Measurements from ENCODE around the gene MAP3K20.
"Not testable (repeated sequence)": the region's sequence is repeated elsewhere in the genome, so short reads cannot be mapped to it uniquely, and the experiment has no call there.

Gene MAP3K20

GRCh38 chr2:173117678-173118077 lies 42.0 kb downstream of the MAP3K20 start:
- H3K4me3 Mint-ChIP-seq, result no peak overlapping the region
- peaks cover 25% of the 10 kb centered on the region for H3K27me3 Mint-ChIP-seq
- H3K36me3 Mint-ChIP-seq (ENCODE audit: low read depth), result no peaks in the 10 kb centered on the region
- H3K4me1 Mint-ChIP-seq (ENCODE audit: low read depth), result peaks cover 14% of the 10 kb centered on the region
- no peak overlapping the region for H3K27ac Mint-ChIP-seq
- peaks cover 14% of the 10 kb centered on the region for H3K9me3 Mint-ChIP-seq

- Mint-ChIP-seq H3K27ac (no peak overlapping the region), H3K27me3 (peaks cover 18% of the 10 kb centered on the region), H3K4me1 (ENCODE audit: low read depth) (peaks cover 14% of the 10 kb centered on the region), H3K36me3 (ENCODE audit: low read depth) (no peaks in the 10 kb centered on the region), H3K4me3 (no peak overlapping the region), H3K9me3 (peaks cover 9% of the 10 kb centered on the region)
Observed at GRCh38 chr2:173118395-173118794, 42.7 kb downstream of the MAP3K20 start.

- Mint-ChIP-seq H3K36me3 (ENCODE audit: low read depth) (no peaks in the 10 kb centered on the region), H3K4me1 (ENCODE audit: low read depth) (peaks cover 14% of the 10 kb centered on the region), H3K27ac (no peak overlapping the region)
Observed at GRCh38 chr2:173119069-173119807, 43.6 kb downstream of the MAP3K20 start.

GRCh38 chr2:173119944-173120343 lies 44.3 kb downstream of the MAP3K20 start:
- Mint-ChIP-seq H3K4me1 (ENCODE audit: low read depth) (peaks cover 14% of the 10 kb centered on the region), H3K9me3 (no peaks in the 10 kb centered on the region), H3K27me3 (peaks cover 10% of the 10 kb centered on the region), H3K36me3 (ENCODE audit: low read depth) (no peaks in the 10 kb centered on the region), H3K4me3 (no peak overlapping the region), H3K27ac (no peak overlapping the region)

More at GRCh38 chr2:173119069-173119807, 43.6 kb downstream of the MAP3K20 start:
- no peak overlapping the region for H3K4me3 Mint-ChIP-seq
- peaks cover 17% of the 10 kb centered on the region for H3K27me3 Mint-ChIP-seq
- peaks cover 6% of the 10 kb centered on the region for H3K9me3 Mint-ChIP-seq

- Mint-ChIP-seq H3K4me1 (ENCODE audit: low read depth) (peaks cover 17% of the 10 kb centered on the region), H3K27me3 (peaks cover 6% of the 10 kb centered on the region), H3K9me3 (no peaks in the 10 kb centered on the region), H3K4me3 (no peak overlapping the region), H3K27ac (no peak overlapping the region), H3K36me3 (ENCODE audit: low read depth) (no peaks in the 10 kb centered on the region)
Observed at GRCh38 chr2:173122936-173123335, 47.3 kb downstream of the MAP3K20 start.

GRCh38 chr2:173124441-173124840 lies 48.8 kb downstream of the MAP3K20 start:
- H3K27me3 Mint-ChIP-seq, result peaks cover 10% of the 10 kb centered on the region
- no peaks in the 10 kb centered on the region for H3K9me3 Mint-ChIP-seq
- H3K36me3 Mint-ChIP-seq (ENCODE audit: low read depth), result no peaks in the 10 kb centered on the region
- H3K4me1 Mint-ChIP-seq (ENCODE audit: low read depth), result peaks cover 13% of the 10 kb centered on the region
- H3K4me3 Mint-ChIP-seq, result no peak overlapping the region
- H3K27ac Mint-ChIP-seq, result no peak overlapping the region

- H3K27ac Mint-ChIP-seq, result no peak overlapping the region
- peaks cover 20% of the 10 kb centered on the region for H3K27me3 Mint-ChIP-seq
- no peaks in the 10 kb centered on the region for H3K9me3 Mint-ChIP-seq
- H3K36me3 Mint-ChIP-seq (ENCODE audit: low read depth), result no peaks in the 10 kb centered on the region
- no peak overlapping the region for H3K4me3 Mint-ChIP-seq
- peaks cover 8% of the 10 kb centered on the region for H3K4me1 Mint-ChIP-seq (ENCODE audit: low read depth)
Observed at GRCh38 chr2:173126819-173127218, 51.2 kb downstream of the MAP3K20 start.

GRCh38 chr2:173128132-173128531 lies 52.5 kb downstream of the MAP3K20 start:
- not testable (repeated sequence) for H3K9me3 Mint-ChIP-seq; H3K27ac Mint-ChIP-seq; H3K4me3 Mint-ChIP-seq; H3K36me3 Mint-ChIP-seq (ENCODE audit: low read depth)
- Mint-ChIP-seq H3K4me1 (ENCODE audit: low read depth) (peaks cover 21% of the 10 kb centered on the region), H3K27me3 (peaks cover 29% of the 10 kb centered on the region)

- Mint-ChIP-seq H3K27ac (no peak overlapping the region), H3K4me1 (ENCODE audit: low read depth) (peaks cover 41% of the 10 kb centered on the region), H3K9me3 (no peaks in the 10 kb centered on the region), H3K36me3 (ENCODE audit: low read depth) (no peaks in the 10 kb centered on the region), H3K4me3 (no peak overlapping the region), H3K27me3 (peaks cover 44% of the 10 kb centered on the region)
Observed at GRCh38 chr2:173130496-173131465, 55.1 kb downstream of the MAP3K20 start.

GRCh38 chr2:173132531-173132930 lies 56.9 kb downstream of the MAP3K20 start:
- Mint-ChIP-seq H3K36me3 (ENCODE audit: low read depth) (no peaks in the 10 kb centered on the region), H3K27me3 (peaks cover 53% of the 10 kb centered on the region), H3K4me1 (ENCODE audit: low read depth) (peaks cover 55% of the 10 kb centered on the region), H3K27ac (peak overlapping the region; percentile 80), H3K4me3 (no peak overlapping the region), H3K9me3 (no peaks in the 10 kb centered on the region)

- peaks cover 58% of the 10 kb centered on the region for H3K4me1 Mint-ChIP-seq (ENCODE audit: low read depth)
- H3K9me3 Mint-ChIP-seq, result no peaks in the 10 kb centered on the region
- peak overlapping the region; percentile 38 for H3K4me3 Mint-ChIP-seq
- no peaks in the 10 kb centered on the region for H3K36me3 Mint-ChIP-seq (ENCODE audit: low read depth)
- peaks cover 45% of the 10 kb centered on the region for H3K27me3 Mint-ChIP-seq
- peak overlapping the region; percentile 80 for H3K27ac Mint-ChIP-seq
Observed at GRCh38 chr2:173134703-173135102, 59.1 kb downstream of the MAP3K20 start.

GRCh38 chr2:173136067-173136466 lies 60.4 kb downstream of the MAP3K20 start:
- H3K9me3 Mint-ChIP-seq, result peaks cover under 1% of the 10 kb centered on the region
- H3K27ac Mint-ChIP-seq, result no peak overlapping the region

GRCh38 chr2:173136599-173136998 lies 61.0 kb downstream of the MAP3K20 start:
- Mint-ChIP-seq H3K4me1 (ENCODE audit: low read depth) (peaks cover 59% of the 10 kb centered on the region), H3K9me3 (peaks cover 6% of the 10 kb centered on the region), H3K27me3 (peaks cover 45% of the 10 kb centered on the region), H3K27ac (no peak overlapping the region), H3K4me3 (no peak overlapping the region), H3K36me3 (ENCODE audit: low read depth) (peaks cover 7% of the 10 kb centered on the region)

More at GRCh38 chr2:173136067-173136466, 60.4 kb downstream of the MAP3K20 start:
- Mint-ChIP-seq H3K4me1 (ENCODE audit: low read depth) (peaks cover 58% of the 10 kb centered on the region), H3K36me3 (ENCODE audit: low read depth) (peaks cover 1% of the 10 kb centered on the region), H3K4me3 (no peak overlapping the region), H3K27me3 (peaks cover 40% of the 10 kb centered on the region)

GRCh38 chr2:173137610-173138009 lies 62.0 kb downstream of the MAP3K20 start:
- Mint-ChIP-seq H3K27ac (no peak overlapping the region), H3K4me3 (no peak overlapping the region), H3K27me3 (peaks cover 40% of the 10 kb centered on the region)

GRCh38 chr2:173138962-173139361 lies 63.3 kb downstream of the MAP3K20 start:
- peaks cover 8% of the 10 kb centered on the region for H3K9me3 Mint-ChIP-seq
- peaks cover 10% of the 10 kb centered on the region for H3K36me3 Mint-ChIP-seq (ENCODE audit: low read depth)
- peaks cover 38% of the 10 kb centered on the region for H3K4me1 Mint-ChIP-seq (ENCODE audit: low read depth)

More at GRCh38 chr2:173137610-173138009, 62.0 kb downstream of the MAP3K20 start:
- H3K9me3 Mint-ChIP-seq, result peaks cover 8% of the 10 kb centered on the region
- peaks cover 49% of the 10 kb centered on the region for H3K4me1 Mint-ChIP-seq (ENCODE audit: low read depth)
- peaks cover 10% of the 10 kb centered on the region for H3K36me3 Mint-ChIP-seq (ENCODE audit: low read depth)

More at GRCh38 chr2:173138962-173139361, 63.3 kb downstream of the MAP3K20 start:
- Mint-ChIP-seq H3K27me3 (peaks cover 35% of the 10 kb centered on the region), H3K27ac (no peak overlapping the region), H3K4me3 (no peak overlapping the region)

Measured in stimulated activated naive CD8-positive, alpha-beta T cell treated with anti-CD3 and anti-CD28 coated beads, Interleukin-15, Interleukin-2, amounts not matched to agents 100 ng/mL and 50 ng/mL, for 24 hours (primary cell).